SK-N-SH (cell line): Measurements from ENCODE around the gene ACTL10.

ENCODE experiments used
- FOXJ3 ChIP-seq: sonication (generic); formaldehyde crosslinking; IDR thresholded peaks from 2 replicates; pipeline ENCODE4 v1.5.1; 2020; ENCODE audit warnings: mild to moderate bottlenecking, missing genetic modification reagents
- POLR2AphosphoS5 ChIP-seq: IDR thresholded peaks from 2 replicates; pipeline ENCODE4 v1.6.1; 2012; ENCODE audit warnings: low read depth, low read length
- RXRA ChIP-seq: IDR thresholded peaks from 2 replicates; pipeline ENCODE4 v1.4.0; 2012; ENCODE audit warnings: low read depth, mild to moderate bottlenecking, borderline replicate concordance

DNA sequence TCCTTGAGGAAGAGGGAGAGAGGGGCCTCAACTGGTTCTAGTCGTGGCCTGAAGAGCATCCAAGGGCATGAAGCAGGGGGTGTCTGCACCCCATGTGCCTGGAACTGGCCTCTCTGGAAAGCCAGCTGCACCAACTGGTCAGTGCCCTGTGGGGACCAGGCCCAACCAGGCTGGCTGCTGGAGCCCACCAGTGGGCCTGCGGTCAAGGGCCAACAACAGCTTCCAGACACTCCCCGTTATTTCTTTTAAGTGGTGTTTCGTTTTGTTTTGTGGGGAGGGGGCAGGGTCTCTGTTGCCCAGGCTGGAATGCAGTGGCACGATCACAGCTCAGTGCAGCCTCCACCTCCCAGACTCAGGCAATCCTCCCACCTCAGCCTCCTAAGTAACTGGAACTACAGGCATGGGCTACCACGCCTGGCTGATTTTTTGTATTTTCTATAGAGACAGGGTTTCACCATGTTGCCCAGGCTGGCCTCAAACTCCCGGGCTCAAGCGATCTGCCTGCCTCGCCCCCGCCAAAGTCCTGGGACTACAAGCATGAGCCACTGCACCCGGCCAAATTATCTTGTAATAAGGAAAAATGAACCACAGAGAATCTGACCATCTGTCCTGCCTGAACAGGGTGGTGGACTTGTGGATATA is 16.5 kb upstream of the ACTL10 start:
- TF ChIP-seq RXRA = no peak
- no peak for TF ChIP-seq POLR2AphosphoS5
- TF ChIP-seq FOXJ3 (CRISPR knock-in tag) = no peak
